HepG2 (cell line): ENCODE data around the gene ATAD3C. TPM values are rescaled to one million over a fixed set of nuclear protein-coding genes. Genes with fewer than 3 reads are reported as not detected.

Experiments
- ATF6 ChIP-seq: sonication (generic); formaldehyde crosslinking; conservative IDR thresholded peaks from 2 replicates; pipeline ENCODE4 v1.4.0; 2020; ENCODE audit warnings: missing genetic modification reagents
- BCLAF1 ChIP-seq: fragments of 450-650 bp; IDR thresholded peaks from 2 replicates; pipeline ENCODE4 v1.6.1; 2017; ENCODE audit warnings: mild to moderate bottlenecking
- CREBL2 ChIP-seq: sonication (generic); formaldehyde crosslinking; IDR thresholded peaks from 2 replicates; pipeline ENCODE4 v1.8.1; 2023; ENCODE audit warnings: missing genetic modification reagents, mild to moderate bottlenecking, borderline replicate concordance
- FOSL1 ChIP-seq: sonication (generic); formaldehyde crosslinking; IDR thresholded peaks from 2 replicates; pipeline ENCODE4 v1.9.0; 2021; ENCODE audit warnings: missing genetic modification reagents, borderline replicate concordance
- HNRNPH1 ChIP-seq: fragments of 200-400 bp; formaldehyde crosslinking; optimal IDR thresholded peaks from 2 replicates; pipeline ENCODE3; 2017; ENCODE audit warnings: mild to moderate bottlenecking, low read depth, low read length
- JUNB ChIP-seq: sonication (generic); formaldehyde crosslinking; IDR thresholded peaks from 2 replicates; pipeline ENCODE4 v1.8.0; 2022; ENCODE audit warnings: missing genetic modification reagents, mild to moderate bottlenecking, borderline replicate concordance
- LBX2 ChIP-seq: sonication (generic); formaldehyde crosslinking; IDR thresholded peaks from 2 replicates; pipeline ENCODE4 v1.5.0; 2020; ENCODE audit warnings: missing genetic modification reagents, mild to moderate bottlenecking, borderline replicate concordance
- PITX1 ChIP-seq: sonication (generic); formaldehyde crosslinking; IDR thresholded peaks from 2 replicates; pipeline ENCODE4 v1.5.1; 2020; ENCODE audit warnings: mild to moderate bottlenecking, missing genetic modification reagents
- SRF ChIP-seq: IDR thresholded peaks from 2 replicates; pipeline ENCODE4 v1.6.1; 2011; ENCODE audit warnings: mild to moderate bottlenecking, low read depth, low read length, moderate library complexity
- TCF7L2 ChIP-seq: IDR thresholded peaks from 2 replicates; pipeline ENCODE4 v1.6.1; 2011; ENCODE audit warnings: mild to moderate bottlenecking, low read depth, low read length, moderate library complexity
- ZFP36L1 ChIP-seq: sonication (generic); formaldehyde crosslinking; IDR thresholded peaks from 2 replicates; pipeline ENCODE4 v1.8.0; 2022; ENCODE audit warnings: mild to moderate bottlenecking, missing genetic modification reagents, moderate library complexity
- ZNF263 ChIP-seq: sonication (generic); formaldehyde crosslinking; IDR thresholded peaks from 2 replicates; pipeline ENCODE4 v1.4.0; 2020; ENCODE audit warnings: missing genetic modification reagents
- ZNF431 ChIP-seq: sonication (generic); formaldehyde crosslinking; IDR thresholded peaks from 2 replicates; pipeline ENCODE4 v1.9.0; 2022; ENCODE audit warnings: missing genetic modification reagents, low read depth, mild to moderate bottlenecking, borderline replicate concordance
- ZNF501 ChIP-seq: sonication (generic); formaldehyde crosslinking; IDR thresholded peaks from 2 replicates; pipeline ENCODE4 v1.5.1; 2020; ENCODE audit warnings: mild to moderate bottlenecking, moderate library complexity, missing genetic modification reagents
- ZNF670 ChIP-seq: sonication (generic); formaldehyde crosslinking; IDR thresholded peaks from 2 replicates; pipeline ENCODE4 v1.8.0; 2022; ENCODE audit warnings: mild to moderate bottlenecking, missing genetic modification reagents, borderline replicate concordance
- ZNF737 ChIP-seq: sonication (generic); formaldehyde crosslinking; IDR thresholded peaks from 2 replicates; pipeline ENCODE4 v1.5.0; 2020; ENCODE audit warnings: missing genetic modification reagents, mild to moderate bottlenecking, borderline replicate concordance
- ZSCAN21 ChIP-seq: sonication (generic); formaldehyde crosslinking; IDR thresholded peaks from 2 replicates; pipeline ENCODE4 v1.8.0; 2022; ENCODE audit warnings: mild to moderate bottlenecking, missing genetic modification reagents, moderate library complexity, borderline replicate concordance
- ZSCAN25 ChIP-seq: sonication (generic); formaldehyde crosslinking; IDR thresholded peaks from 2 replicates; pipeline ENCODE4 v1.8.0; 2022; ENCODE audit warnings: mild to moderate bottlenecking, missing genetic modification reagents
- polyA plus RNA-seq, 8 experiments: library from polyadenylated mRNA; depleted of rRNA in 3 of 8; stranded (reverse) in 7 of 8; unstranded in 1 of 8; fragments of >200 nt; fragmentation: Illumina TruSeq in 4 of 8; extraction: Trizol in 4 of 8; gene quantifications; 2 replicates each; pipeline versions ENCODE4 v1.2.1 to v1.2.3, GENCODE V29; 2011 to 2016; ENCODE audit warnings: low read depth in 4 of 8, missing spikeins in 1 of 8, mixed read lengths in 1 of 8; ENCODE audit not compliant: insufficient read depth in 1 of 8
- total RNA-seq, 5 experiments: library from RNA; depleted of rRNA; stranded (reverse); fragments of >200 nt; fragmentation: Illumina TruSeq; extraction: Trizol; gene quantifications; 2 replicates each; pipeline ENCODE4 v1.2.3, GENCODE V29; 2016; ENCODE audit warnings: low read depth in 1 of 5
- TF ChIP-seq, protein P1 (sequence below): sonication (generic); formaldehyde crosslinking; IDR thresholded peaks from 2 replicates; pipeline ENCODE4 v1.5.0; 2020; ENCODE audit warnings: missing genetic modification reagents

Gene ATAD3C
- total and polyA plus RNA-seq, 2 of the 13 experiments (the other 11 are each of a cell fraction or from before 2014, with no cell fraction given): 2.4 to 3.2 TPM

GRCh38 chr1:1406821-1407635 lies 42.5 kb upstream of the ATAD3C start, which contains the start of gene MRPL20 (continued):
- no peak for TF ChIP-seq BCLAF1
- TF ChIP-seq ZNF737 (CRISPR knock-in tag): no peak
- no peak for TF ChIP-seq ZFP36L1 (CRISPR knock-in tag)
- no peak for TF ChIP-seq FOSL1 (CRISPR knock-in tag)
- TF ChIP-seq, protein P1, sequence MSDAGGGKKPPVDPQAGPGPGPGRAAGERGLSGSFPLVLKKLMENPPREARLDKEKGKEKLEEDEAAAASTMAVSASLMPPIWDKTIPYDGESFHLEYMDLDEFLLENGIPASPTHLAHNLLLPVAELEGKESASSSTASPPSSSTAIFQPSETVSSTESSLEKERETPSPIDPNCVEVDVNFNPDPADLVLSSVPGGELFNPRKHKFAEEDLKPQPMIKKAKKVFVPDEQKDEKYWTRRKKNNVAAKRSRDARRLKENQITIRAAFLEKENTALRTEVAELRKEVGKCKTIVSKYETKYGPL (CRISPR knock-in tag): no peak
- TF ChIP-seq JUNB (CRISPR knock-in tag): peak; percentile 15; the same call in 1 of the 2 replicates
- TF ChIP-seq ZNF501: peak; percentile 75; the same call in 1 of the 2 replicates
- TF ChIP-seq CREBL2 (CRISPR knock-in tag): peak; percentile 80; the same call in 1 of the 2 replicates
- peak; percentile 68 for TF ChIP-seq ZSCAN25 (CRISPR knock-in tag)
- TF ChIP-seq TCF7L2: no peak
- no peak; the same call in 1 of the 2 replicates for TF ChIP-seq ZSCAN21
- peak; percentile 83; the same call in 1 of the 2 replicates for TF ChIP-seq LBX2
- peak; percentile 81 for TF ChIP-seq ZNF263 (CRISPR knock-in tag)
- TF ChIP-seq ZNF670 (CRISPR knock-in tag): peak; percentile 95
- TF ChIP-seq HNRNPH1: no peak
- peak; percentile 67; the same call in 1 of the 2 replicates for TF ChIP-seq ZNF431 (CRISPR knock-in tag)
- TF ChIP-seq PITX1: no peak
- no peak for TF ChIP-seq SRF
- TF ChIP-seq ATF6 (CRISPR knock-in tag): no peak
